ENCODE measurements around the gene MAML2.

Gene MAML2

GRCh38 chr11:96358321-96358720 is 15.3 kb upstream of the MAML2 start:
- no peak for DNase-seq (ENCODE audit: low read depth)
- TF ChIP-seq CTCF (conservative IDR thresholded peaks at IDR 0.05; ENCODE audit: low read depth, low read length), result no peak
- H3K4me3 ChIP-seq (ENCODE audit: low read length), result no peak overlapping the region

- no peak overlapping the region for H3K4me3 ChIP-seq (ENCODE audit: low read length)
- TF ChIP-seq CTCF (conservative IDR thresholded peaks at IDR 0.05; ENCODE audit: low read depth, low read length), result no peak
- no peak for DNase-seq (ENCODE audit: low read depth)
Measured at GRCh38 chr11:96357794-96358193, 14.8 kb upstream of the MAML2 start.

GRCh38 chr11:96356848-96357247 is 13.9 kb upstream of the MAML2 start:
- H3K4me3 ChIP-seq (ENCODE audit: low read length), result no peak overlapping the region
- TF ChIP-seq CTCF (conservative IDR thresholded peaks at IDR 0.05; ENCODE audit: low read depth, low read length), result no peak
- no peak for DNase-seq (ENCODE audit: low read depth)

GRCh38 chr11:96342014-96342960 is 708 bp downstream of the MAML2 start:
- no peak for TF ChIP-seq CTCF (conservative IDR thresholded peaks at IDR 0.05; ENCODE audit: low read depth, low read length)
- DNase-seq (ENCODE audit: low read depth), result no peak
- H3K4me3 ChIP-seq (ENCODE audit: low read length), result peak overlapping the region; percentile 78

- no peak for DNase-seq (ENCODE audit: low read depth)
- H3K4me3 ChIP-seq (ENCODE audit: low read length), result peak overlapping the region; percentile 78
- peak; percentile 29 for TF ChIP-seq CTCF (conservative IDR thresholded peaks at IDR 0.05; ENCODE audit: low read depth, low read length)
Measured at GRCh38 chr11:96341211-96342013, 1.6 kb downstream of the MAML2 start.

- TF ChIP-seq CTCF (conservative IDR thresholded peaks at IDR 0.05; ENCODE audit: low read depth, low read length), result no peak
- peak overlapping the region; percentile 78 for H3K4me3 ChIP-seq (ENCODE audit: low read length)
- no peak for DNase-seq (ENCODE audit: low read depth)
Measured at GRCh38 chr11:96340555-96340885, 2.5 kb downstream of the MAML2 start.
